GM21360 (cell line): ENCODE results near the gene GLB1L3.
A peak's percentile ranks its signal among the peaks of the same experiment; 100 is the strongest.
"Not testable (repeated sequence)": the region's sequence is repeated elsewhere in the genome, so short reads cannot be mapped to it uniquely, and the experiment has no call there.

Source experiments
- ATAC-seq: cut with Tn5 transposase; IDR thresholded peaks from one replicate; pipeline ENCODE4 v1.9.1; 2021; ENCODE audit warnings: mild to moderate bottlenecking, moderate library complexity; ENCODE audit not compliant: unreplicated experiment

Gene GLB1L3

DNA sequence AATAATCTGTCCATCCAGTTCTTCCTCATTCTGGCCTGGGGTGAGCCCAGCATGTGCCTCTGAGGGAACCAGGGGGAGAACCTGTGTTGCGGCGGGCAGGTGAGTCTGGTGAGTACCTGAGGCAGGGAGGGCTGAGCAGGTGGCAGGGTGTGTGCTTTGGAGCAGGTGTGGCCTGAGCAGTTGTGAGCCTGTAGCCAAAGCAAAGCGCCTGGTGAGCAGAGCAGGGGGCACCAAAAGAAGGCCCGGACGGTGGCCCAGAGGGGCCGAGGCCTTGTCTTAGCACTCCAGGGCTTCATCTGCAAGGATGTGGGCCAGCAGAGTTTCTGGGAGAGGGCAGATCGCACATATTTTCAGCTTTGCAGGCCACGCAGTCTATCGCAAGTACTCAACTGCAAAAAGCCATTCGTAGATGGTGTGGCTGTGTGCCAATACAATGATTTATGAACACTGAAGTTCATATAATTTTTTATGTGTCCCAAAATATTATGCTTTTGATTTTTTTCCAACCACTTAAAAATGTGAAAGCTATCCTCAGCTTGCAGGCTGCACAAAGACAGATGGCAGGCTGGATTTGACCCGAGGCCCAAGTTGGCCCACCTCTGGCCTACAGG is 64.3 kb downstream of the GLB1L3 start:
- ATAC-seq: no peak

DNA sequence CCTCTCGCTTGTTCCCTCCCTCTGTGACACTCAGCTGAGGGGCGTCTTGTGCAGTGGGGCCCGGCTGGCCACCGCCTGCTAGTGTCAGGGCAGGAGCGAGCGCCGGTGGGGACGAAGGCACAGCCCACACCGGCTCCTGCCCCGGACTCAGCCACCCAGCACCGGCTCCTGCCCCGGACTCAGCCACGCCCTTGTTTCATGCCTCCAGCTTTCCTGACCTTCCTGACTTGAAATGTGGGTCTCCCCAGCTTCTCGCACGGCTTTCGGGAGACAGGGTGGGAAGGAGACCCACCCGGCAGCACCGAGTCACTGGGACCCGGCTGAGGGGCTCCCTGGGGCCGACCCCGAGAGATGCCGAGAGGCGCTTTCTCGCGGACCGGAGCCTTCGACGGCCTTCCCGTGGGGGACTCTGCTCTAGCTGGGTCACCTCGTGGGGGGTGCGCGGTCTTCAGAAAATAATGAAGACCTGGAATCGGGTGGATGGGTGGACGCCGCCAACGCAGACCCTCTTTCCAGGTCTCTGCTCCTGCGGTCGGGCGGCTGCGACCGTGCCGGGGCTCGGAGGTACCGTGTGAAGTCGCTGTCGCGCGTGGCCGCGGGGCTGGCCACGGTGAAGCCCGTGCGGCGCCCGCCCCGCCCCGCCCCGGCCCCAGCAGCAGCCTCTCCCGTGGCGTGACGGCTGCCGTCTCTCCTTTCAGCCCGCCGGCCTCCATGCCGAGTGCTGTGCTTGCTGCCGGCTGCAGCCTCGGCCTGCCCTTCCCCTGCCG is 65.8 kb downstream of the GLB1L3 start:
- no peak for ATAC-seq

DNA sequence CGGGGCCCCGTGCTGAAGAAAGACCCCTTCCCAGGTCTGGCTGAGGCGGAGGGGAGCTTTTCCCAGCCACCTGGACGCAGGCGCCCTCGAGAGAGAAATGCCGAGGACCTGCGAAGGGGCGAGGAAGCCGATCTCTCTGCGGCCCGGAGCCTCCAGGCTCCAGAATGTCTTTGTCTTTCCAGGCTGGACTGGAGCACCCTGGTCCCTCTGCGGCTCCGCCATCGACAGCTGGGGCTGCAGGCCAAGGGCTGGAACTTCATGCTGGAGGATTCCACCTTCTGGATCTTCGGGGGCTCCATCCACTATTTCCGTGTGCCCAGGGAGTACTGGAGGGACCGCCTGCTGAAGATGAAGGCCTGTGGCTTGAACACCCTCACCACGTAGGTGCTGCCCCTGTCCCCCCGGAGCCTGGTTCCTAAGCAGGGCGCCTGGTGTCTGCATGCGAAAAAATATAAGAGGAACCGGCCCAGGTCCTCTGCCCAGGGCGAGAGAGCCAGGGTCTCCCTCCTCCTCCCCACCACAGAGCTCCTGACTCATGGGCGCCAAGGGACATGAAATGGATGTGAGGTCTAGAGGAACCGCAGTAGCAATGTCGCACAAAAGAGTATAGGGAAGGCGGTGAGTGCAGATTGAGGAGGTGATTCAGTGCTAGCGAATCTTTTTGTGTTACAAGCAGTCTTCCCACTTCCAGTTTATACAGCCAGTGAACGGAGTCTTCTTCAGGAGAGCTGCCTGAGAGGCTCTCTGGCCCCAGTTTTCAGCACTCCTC is 66.6 kb downstream of the GLB1L3 start:
- no peak for ATAC-seq

DNA sequence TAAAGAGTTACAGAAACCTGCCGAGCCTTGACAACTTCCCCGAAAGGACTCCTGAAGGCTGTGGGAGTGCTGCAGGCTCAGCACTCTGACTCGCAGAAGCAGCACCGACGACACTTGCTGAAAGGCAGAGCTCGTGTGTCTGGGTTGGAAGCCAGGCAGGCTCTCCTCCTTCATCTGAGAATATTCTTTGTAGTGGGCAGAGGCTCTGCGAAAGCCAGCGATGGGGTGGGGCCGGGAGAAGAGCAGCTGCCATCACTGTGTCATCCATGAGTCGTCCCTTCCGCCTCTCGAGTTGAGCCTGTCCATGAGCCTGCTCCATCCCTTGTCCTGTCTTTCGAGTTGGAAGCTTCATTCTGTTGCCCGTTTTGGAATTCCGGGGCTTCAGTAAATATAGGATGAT is 67.5 kb downstream of the GLB1L3 start:
- no peak for ATAC-seq

DNA sequence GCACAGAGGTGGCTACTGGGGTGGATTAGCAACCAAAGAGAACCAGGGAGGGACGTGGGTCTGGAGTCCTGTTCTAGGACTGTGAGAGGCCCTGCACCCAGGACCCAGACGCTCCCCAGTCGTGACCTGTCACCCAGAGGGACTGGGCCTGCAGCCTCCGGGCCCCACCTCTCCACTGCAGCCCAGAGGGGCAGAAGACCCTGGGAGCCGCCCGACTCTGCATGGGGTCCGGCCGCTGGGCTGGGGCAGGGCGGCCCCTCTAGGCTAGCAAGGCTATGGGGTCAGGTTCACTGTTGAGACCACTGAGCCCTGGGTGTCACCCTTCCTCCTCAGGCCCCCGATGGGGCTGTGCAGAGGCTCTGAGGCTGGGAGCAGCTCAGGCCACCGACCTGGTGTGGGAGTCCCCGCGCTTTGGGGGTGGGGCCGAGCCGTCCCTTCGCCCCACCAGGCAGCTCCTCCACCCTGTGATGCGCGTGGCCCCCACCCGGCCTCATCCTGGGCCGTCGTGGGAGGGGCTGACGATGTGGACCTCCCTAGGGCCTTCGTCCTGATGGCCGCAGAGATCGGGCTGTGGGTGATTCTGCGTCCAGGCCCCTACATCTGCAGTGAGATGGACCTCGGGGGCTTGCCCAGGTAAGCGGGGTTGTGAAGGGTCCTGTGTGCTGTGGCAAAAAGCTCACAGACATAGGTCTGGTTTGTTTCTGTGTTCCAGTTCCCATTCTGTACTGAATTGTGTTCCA is 68.5 kb downstream of the GLB1L3 start:
- not testable (repeated sequence) for ATAC-seq

DNA sequence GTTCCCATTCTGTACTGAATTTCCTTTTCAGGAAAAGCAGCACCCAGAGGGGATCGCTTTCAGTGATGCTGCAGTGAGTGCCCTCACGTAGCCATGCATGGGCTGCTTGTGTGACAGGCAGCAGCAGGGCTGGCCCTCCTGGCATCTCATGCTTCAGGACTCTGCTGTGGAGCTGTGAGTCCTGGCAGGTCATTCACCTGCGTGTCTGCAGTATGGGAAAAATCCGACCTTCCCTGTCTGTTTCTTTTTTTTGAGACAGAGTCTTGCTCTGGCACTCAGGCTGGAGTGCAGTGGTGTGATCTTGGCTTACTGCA is 69.0 kb downstream of the GLB1L3 start:
- no peak for ATAC-seq

DNA sequence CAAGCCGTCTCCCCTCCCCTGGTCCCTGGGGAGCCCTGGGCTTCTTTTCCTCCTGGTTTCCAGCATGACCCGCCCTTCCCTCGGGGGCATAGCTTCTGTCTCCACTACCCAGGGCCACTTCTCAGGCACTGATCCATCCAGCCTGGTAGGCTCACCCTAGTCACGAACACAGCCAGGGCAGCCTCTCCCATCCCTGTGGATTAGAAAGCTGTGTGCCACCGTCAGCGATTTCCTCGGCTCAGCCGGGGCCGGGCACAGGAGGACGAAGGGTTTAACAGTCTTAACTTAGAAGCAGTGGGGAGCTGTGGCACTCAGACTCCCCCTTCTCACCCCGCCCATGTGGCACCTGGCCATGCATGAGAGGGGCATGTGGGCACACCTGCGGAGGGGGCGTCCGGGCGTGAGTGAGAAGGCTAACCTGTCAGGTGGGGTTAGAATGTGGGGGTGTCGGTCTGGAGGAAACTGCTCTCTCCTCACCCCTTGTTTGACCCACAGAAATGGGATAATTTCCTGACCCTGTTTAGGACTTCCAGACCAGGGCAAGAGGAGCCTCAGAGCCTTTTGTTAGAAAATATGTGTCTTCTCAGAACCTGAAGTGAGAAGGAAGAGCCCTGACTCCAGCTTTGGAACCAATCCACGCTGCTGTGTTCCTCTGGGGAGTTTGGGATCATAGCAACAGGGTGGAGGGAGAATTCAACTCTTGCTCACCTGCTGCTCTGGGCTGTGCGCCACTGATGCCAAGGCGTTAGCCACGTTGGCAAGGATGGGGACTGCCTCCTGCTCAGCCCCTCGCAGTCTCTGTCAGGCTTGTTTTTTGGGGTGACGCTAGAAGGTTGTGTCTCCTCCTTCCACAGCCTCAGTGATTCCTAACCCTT is 70.2 kb downstream of the GLB1L3 start:
- no peak for ATAC-seq

DNA sequence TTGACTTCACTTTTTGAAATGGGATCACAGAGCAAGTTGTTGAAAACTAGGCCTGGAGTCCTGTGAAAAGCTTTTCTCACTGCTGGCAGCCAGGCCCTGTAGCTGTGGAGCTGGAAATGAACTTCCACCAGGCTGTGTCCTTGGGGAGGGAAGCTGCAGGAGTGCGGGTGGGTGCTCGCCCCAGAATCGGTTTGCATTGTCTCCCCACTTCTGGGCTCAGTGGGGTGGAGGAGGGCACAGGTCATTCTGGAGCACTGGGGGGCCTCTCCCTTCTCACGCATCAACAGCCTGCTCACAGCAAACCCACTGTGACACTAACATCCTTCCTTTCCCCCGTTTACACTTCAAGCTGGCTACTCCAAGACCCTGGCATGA is 70.8 kb downstream of the GLB1L3 start:
- ATAC-seq: no peak

DNA sequence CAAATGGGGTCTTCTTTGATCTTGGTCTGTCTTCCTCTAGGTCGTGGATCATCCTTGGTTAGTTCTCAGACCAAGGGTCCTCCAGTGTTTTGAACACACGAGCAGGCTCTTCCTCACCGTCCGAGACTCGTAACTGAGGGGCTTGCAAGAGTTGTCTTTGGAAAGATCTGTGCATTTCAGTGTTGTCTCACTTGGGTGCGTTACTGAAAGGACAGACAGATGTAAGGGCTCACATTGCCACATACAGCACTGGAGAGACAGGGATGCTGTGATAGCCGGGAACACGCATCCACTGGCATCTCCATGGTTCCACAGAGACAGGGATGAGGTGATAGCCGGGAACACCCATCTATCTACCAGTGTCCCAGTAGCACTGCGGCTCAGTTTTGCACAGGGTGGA is 71.3 kb downstream of the GLB1L3 start:
- ATAC-seq: no peak

DNA sequence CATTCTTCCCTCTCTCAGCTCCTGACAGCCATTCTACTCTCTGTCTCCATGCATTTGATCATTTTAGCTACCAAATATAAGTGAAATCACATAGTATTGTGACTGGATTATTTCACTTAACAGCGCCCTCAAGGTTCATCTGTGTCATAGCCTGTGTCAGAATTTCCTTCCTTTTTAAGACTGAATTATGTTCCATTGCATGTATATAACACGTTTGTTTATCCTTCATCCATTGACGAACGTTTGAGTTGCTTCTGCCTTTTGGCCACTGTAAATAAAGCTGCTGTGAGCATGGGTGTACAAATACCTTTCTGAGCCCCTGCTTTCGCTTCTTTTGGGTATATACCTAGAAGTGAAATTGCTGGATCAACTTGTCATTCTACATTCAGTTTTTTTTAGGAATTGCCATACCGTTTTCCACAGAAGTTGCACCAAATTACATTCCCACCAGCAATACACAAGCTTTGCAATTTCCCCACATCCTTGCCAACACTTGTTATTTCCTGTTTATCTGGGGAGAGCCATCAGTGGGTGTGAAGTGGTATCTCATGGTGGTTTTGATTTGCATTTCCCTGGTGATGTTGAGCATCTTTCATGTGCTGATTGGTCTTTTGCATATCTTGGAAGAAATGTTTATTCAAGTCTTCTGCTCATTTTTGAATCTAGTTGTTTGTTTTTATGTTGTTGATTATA is 73.1 kb downstream of the GLB1L3 start:
- no peak for ATAC-seq

DNA sequence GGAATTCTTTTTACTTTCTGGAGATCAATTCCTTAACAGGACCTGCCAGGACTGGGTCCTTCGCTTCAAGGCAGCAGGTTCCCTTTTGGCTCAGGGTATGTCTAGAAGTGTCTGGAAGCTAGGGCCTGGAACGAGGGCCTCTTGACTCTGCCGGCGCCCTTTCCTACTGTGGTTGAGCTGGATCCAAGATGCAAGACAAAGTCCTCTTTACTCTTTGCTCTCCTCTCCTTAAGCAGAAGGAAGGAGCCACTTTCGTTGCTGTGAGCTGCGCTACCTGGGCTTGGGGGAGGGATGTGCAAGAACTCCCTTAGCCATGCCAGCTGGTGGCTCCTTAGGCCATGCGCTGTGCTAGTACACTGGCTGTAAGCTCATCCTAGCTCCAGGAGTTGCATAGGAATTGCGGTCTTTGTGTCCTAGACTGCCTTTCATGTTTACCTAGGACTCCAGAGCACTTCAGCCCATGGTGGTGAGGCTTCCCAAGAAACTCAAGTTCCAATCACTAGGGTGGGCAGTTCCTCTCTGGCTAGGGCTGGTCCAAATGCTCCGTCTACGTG is 73.7 kb downstream of the GLB1L3 start:
- no peak for ATAC-seq

DNA sequence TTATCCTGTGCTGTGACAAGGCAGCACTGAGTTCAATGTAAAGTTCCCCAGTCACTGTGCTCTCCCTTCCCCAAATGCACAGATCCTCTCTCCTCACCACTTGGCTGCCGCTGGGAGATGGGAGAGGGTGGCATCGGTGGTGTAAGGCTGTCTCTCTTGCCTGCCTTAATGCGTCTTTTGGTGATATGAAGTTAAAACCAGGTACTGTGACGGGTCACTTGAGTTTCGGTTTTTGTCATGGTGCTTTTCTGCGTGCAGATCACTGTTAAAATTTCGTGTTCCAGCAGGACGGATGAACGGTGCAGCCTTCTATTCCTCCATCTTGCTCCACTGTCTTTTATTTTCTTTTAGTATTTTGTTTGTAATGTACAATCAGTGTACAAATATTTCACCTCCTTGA is 74.2 kb downstream of the GLB1L3 start:
- peak; percentile 60 for ATAC-seq

DNA sequence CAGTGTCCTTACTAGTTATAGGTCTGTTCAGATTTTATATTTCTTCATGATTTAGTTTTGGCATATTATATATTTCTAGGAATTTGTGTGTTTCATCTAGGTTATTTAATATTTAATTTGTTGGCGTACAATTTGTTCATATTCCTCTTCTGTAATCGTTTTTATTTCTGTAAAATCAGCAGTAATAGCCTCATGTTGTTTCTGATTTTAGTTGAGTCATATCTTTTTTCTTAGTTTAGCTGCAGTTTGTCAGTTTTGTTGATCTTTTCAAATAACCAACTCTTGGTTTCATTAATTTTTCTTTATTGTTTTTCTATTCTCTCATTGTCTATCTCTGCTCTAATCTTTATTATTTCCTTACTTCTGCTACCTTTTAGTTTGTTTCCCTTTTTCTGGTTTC is 75.9 kb downstream of the GLB1L3 start:
- ATAC-seq: no peak

DNA sequence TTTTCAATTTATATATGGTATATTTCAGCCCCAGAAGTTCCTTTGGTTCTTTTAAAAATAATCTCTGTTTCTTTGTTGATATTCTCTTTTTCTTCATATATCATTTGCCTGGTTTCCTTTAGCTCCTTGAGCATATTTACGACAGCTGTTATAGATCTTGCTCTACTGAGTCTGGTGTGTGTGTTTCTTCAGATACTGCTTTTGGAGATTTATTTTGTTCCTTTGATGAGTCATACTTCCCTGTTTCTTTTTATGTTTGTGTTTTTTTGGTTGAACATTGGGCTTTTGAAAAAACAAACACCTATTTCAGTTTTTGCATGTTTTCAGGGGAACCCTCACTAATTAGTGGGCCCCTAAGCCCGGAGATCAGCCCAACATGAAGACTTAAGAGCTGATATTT is 79.0 kb downstream of the GLB1L3 start:
- no peak for ATAC-seq

DNA sequence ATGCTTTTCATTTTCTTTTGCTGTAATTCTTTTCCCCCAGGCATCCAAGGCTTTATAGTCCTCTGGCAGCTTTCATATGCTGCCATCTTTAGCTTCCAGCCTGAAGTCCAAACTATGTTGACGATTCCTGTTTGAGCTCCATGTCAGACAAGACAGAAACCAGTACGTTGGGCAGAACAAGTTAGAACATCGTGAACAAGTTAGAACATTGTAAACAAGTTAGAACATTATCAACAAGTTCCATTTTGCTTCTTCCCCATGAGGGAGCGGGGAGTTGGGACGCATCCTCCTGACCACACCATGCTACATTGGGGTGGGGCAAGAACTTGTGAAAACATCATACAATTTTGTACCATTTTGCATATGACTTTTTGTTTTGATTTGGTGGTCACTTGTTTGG is 79.5 kb downstream of the GLB1L3 start:
- ATAC-seq: no peak

DNA sequence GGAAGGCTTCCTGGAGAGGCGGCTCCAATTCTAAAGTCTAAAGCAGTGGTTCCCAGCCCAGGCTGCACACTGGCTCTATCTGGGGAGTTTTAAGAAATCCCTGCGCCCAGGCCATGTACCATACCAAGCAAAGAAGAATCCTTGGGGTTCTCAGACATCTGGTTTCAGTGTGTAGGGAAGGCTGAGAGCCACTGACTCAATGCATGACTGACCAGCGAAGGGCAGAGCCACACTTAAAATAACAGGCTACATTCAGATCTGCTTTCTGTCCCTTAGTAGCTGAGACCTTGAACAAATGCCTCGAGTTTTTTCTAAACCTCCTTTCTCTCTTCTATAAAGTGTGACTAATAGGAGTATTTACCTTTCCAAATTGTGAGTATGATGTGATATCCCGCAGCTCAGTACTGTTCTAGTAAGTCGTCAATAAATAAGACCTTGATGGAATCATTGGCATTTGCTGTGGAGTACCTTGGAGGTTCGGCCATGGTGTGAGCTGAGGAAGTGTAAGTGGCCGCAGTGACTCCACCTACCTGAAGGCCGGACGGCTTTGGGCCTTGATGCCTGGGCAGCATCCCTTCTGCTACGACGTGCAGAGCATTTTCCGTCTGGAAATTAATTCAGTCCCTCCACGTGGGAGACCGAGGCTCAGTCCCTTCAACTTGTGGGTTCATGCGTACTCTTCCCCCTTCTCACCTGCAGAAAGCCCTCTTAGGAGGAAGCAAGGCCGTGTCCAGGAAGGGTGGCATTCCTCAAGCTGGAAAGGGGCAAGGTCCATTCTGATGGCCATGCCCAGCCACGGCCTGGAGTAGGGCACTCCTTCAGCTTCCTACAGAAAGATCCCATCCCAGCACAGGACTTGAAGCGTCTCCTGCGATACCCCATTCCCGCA is 80.7 kb downstream of the GLB1L3 start:
- ATAC-seq: no peak

DNA sequence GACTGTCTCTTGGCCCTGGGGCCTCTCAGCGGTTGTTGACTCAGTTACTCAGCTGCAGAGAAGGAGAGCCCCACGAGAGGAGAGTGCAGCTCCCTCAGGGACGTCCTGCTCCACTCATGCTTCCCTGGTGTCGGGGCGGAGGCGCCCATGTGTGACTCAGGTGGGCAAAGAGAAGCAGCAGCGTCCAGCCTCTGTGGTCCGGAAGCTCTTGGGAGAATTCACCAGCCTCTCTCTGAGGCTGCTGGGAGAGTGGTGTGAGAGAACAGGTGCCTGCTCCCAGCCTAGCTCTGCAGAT is 81.3 kb downstream of the GLB1L3 start:
- ATAC-seq: no peak

DNA sequence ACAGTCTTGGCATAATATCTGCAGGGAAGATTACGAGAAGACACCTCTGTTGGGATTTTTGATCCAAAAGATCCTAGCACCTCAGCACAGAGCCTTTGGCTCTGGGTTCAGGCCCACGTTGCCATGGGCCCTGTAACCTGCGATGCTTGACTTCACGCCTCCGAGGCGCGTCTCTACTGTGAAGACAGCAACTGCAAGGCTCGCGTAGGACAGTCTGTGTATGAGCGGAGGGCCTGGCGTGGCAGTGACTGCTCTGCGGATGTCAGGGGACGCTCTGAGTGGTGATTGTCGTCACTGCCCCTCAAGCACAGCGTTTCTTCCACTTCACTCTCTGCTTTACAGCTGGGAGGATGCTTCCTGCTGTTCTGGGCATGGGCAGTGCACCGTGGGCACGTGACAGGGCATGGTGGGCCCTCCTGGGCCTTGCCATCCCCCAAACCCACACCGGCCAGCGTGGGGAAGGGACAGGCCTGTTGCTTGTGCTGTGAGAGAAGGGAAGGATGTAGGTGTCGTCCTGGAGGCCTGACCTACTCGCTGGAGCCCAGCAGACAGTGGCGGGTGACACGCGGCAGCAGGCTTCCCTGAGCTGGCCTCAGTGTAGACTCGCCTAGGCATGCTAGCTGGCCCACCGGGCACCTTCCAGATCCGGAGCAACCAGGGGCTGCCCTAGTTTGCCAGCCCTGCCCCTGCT is 82.1 kb downstream of the GLB1L3 start:
- ATAC-seq: no peak
